Ovary (tissue), 3 donors: Measurements from ENCODE around the gene CCDC136.

Experiments used
- CTCF ChIP-seq, 3 donors: fragments of 450-650 bp in 2 of 3; fragments of 200-600 bp in 1 of 3; IDR thresholded peaks; one replicate each; pipeline versions ENCODE4 v1.5.1 to v1.8.0; 2016 to 2022; ENCODE audit warnings: antibody characterized with exemption in 3 of 3, mild to moderate bottlenecking in 1 of 3
- EP300 ChIP-seq: sonication (generic); formaldehyde crosslinking; IDR thresholded peaks from one replicate; pipeline ENCODE4 v1.6.1; 2017; ENCODE audit warnings: antibody characterized with exemption
- POLR2A ChIP-seq: fragments of 450-650 bp; IDR thresholded peaks from one replicate; pipeline ENCODE4 v1.6.1; 2017; ENCODE audit warnings: antibody characterized with exemption, mild to moderate bottlenecking, moderate library complexity
- donor health status: DM: no; HTN: no; CAD: no.

GRCh38 chr7:128826916-128827247 is 35.1 kb downstream of the CCDC136 start:
- TF ChIP-seq CTCF (IDR thresholded peaks at IDR 0.05) (no peak), POLR2A (no peak), EP300 (no peak)
